PC-9 (cell line): ENCODE results near the gene LAMB2. TPM values are rescaled to one million over a fixed set of nuclear protein-coding genes. Genes with fewer than 3 reads are reported as not detected.

Experiments
- BruUV-seq: library from RNA; stranded (reverse); fragments of 400-500 nt; replicated peaks from 2 replicates; lab custom pipeline; 2021; lab: Mats Ljungman, UMichigan
- CTCF ChIA-PET: fragments of 300-600 bp; sonication (Branson Sonifier 250); formaldehyde crosslinking; loops from one replicate; lab custom pipeline; 2022; ENCODE audit warnings: antibody characterized with exemption; lab: Charles Lee
- POLR2A ChIA-PET: fragments of 300-600 bp; sonication (Branson Sonifier 250); formaldehyde crosslinking; loops from one replicate; lab custom pipeline; 2022; ENCODE audit warnings: antibody characterized with exemption; ENCODE audit not compliant: unreplicated experiment; lab: Charles Lee
- DNase-seq, 2 experiments: peaks; one replicate each; pipeline versions ENCODE4 v3.0.0 to v3.0.0-alpha.2; 2015 to 2022; ENCODE audit warnings: mixed read lengths in 1 of 2
- H2AFZ ChIP-seq: fragments of 200-600 bp; sonication (generic); 2 replicates; pipeline ENCODE4 v1.8.1; 2017; ENCODE audit warnings: antibody characterized with exemption
- H3F3A ChIP-seq: fragments of 200-600 bp; sonication (generic); 2 replicates; pipeline ENCODE4 v1.8.1; 2017; ENCODE audit warnings: antibody characterized with exemption, mild to moderate bottlenecking, low read depth; ENCODE audit not compliant: insufficient read depth
- H3K27ac ChIP-seq: fragments of 200-600 bp; sonication (generic); 2 replicates; pipeline ENCODE4 v1.6.1; 2016; ENCODE audit warnings: mixed run types
- H3K27me3 ChIP-seq: fragments of 200-600 bp; sonication (generic); 2 replicates; pipeline ENCODE4 v1.6.1; 2016; ENCODE audit warnings: low read depth, mixed run types; ENCODE audit not compliant: insufficient read depth
- H3K36me3 ChIP-seq: fragments of 200-600 bp; sonication (generic); 2 replicates; pipeline ENCODE4 v1.6.1; 2016; ENCODE audit warnings: low read depth, mixed run types
- H3K4me1 ChIP-seq: fragments of 200-600 bp; sonication (generic); replicated peaks from 2 replicates; pipeline ENCODE4 v1.6.1; 2016; ENCODE audit warnings: mixed run types; ENCODE audit not compliant: insufficient read depth
- H3K4me2 ChIP-seq: fragments of 200-600 bp; sonication (generic); 2 replicates; pipeline ENCODE4 v1.6.1; 2017; ENCODE audit warnings: mixed run types
- H3K4me3 ChIP-seq: fragments of 200-600 bp; sonication (generic); 2 replicates; pipeline ENCODE4 v1.6.1; 2016; ENCODE audit warnings: mixed run types
- H3K79me2 ChIP-seq: fragments of 200-600 bp; sonication (generic); 2 replicates; pipeline ENCODE4 v1.6.1; 2017; ENCODE audit warnings: low read depth, mixed run types
- H3K9me2 ChIP-seq: fragments of 200-600 bp; sonication (generic); 2 replicates; pipeline ENCODE4 v1.8.1; 2017; ENCODE audit warnings: mild to moderate bottlenecking; ENCODE audit not compliant: insufficient read depth
- H3K9me3 ChIP-seq: fragments of 200-600 bp; sonication (generic); 2 replicates; pipeline ENCODE4 v1.8.1; 2016; ENCODE audit warnings: low read depth; ENCODE audit not compliant: insufficient read depth
- H4K20me1 ChIP-seq: fragments of 200-600 bp; sonication (generic); 2 replicates; pipeline ENCODE4 v1.8.1; 2017; ENCODE audit not compliant: insufficient read depth
- EZH2 ChIP-seq: fragments of 200-600 bp; sonication (generic); IDR thresholded peaks from 2 replicates; pipeline ENCODE4 v1.8.0; 2017; ENCODE audit warnings: antibody characterized with exemption, low read depth
- intact Hi-C: fragments of 100-400 bp; cut with micrococcal nuclease; formaldehyde crosslinking; loops from one replicate; pipeline ENCODE4 v1.10.0; 2022; ENCODE audit not compliant: unreplicated experiment
- total RNA-seq: library from RNA; stranded (reverse); gene quantifications from 2 replicates; pipeline ENCODE4 v1.2.3, GENCODE V29; 2021
- TF ChIP-seq, protein P1 (sequence below): fragments of 200-600 bp; sonication (generic); conservative IDR thresholded peaks from 2 replicates; pipeline ENCODE4 v1.6.1; 2017; ENCODE audit warnings: mixed run types, antibody characterized with exemption, mild to moderate bottlenecking, moderate library complexity

LAMB2 gene
- total RNA-seq, 1 experiment from 2014 or later, result 230 TPM

DNA sequence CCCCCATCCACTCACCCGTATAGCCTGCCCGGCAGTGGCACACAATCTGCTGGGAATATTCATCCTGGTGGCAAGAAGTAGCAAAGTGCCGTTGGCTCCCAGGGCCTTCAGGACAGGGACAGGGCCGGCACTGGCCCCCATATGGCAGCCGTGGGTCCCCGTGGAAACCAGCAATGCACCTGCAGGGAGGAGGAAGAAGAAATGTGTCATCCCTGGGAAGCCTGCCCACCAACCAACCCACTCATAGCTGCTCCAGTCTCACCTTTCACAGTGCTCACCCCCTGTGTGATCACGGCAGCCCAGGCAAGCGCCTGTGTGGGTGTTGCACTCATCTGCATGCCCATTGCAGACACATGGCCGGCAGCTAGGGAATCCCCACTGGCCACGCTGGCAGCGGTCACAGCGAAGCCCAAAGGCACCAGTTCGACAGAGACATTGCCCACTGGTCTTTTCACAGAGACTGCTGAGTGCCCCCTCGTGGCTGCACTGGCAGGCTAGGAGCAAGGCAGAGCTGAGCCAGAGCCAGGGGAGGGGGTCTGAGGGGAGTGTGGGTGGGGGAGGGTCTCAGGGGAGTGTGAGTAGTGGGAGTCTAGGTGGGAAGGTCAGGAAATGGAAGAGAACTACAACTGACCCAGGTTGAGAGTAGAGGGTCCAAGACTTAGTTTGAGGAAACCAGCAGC lies 7.7 kb downstream of the LAMB2 start:
- Histone ChIP-seq H3K9me2 (no peaks in the 10 kb centered on the region), H3K4me1 (no peaks in the 10 kb centered on the region), H3K79me2 (peaks cover 3% of the 10 kb centered on the region), H3K4me3 (no peak overlapping the region), H3K4me2 (no peak overlapping the region), H3K27ac (no peak overlapping the region), H4K20me1 (no peaks in the 10 kb centered on the region), H3K27me3 (no peaks in the 10 kb centered on the region), H3F3A (peaks cover 24% of the 10 kb centered on the region), H3K9me3 (no peaks in the 10 kb centered on the region), H3K36me3 (no peaks in the 10 kb centered on the region), H2AFZ (no peak overlapping the region)
- intact Hi-C loops, result no loop called here
- DNase-seq, result no peak
- TF ChIP-seq, protein P1, sequence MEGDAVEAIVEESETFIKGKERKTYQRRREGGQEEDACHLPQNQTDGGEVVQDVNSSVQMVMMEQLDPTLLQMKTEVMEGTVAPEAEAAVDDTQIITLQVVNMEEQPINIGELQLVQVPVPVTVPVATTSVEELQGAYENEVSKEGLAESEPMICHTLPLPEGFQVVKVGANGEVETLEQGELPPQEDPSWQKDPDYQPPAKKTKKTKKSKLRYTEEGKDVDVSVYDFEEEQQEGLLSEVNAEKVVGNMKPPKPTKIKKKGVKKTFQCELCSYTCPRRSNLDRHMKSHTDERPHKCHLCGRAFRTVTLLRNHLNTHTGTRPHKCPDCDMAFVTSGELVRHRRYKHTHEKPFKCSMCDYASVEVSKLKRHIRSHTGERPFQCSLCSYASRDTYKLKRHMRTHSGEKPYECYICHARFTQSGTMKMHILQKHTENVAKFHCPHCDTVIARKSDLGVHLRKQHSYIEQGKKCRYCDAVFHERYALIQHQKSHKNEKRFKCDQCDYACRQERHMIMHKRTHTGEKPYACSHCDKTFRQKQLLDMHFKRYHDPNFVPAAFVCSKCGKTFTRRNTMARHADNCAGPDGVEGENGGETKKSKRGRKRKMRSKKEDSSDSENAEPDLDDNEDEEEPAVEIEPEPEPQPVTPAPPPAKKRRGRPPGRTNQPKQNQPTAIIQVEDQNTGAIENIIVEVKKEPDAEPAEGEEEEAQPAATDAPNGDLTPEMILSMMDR, result no peak
- no peak for TF ChIP-seq EZH2
- no TSS peak for BruUV-seq
- POLR2A ChIA-PET, result no interaction called here
- CTCF ChIA-PET, result interaction anchor here (0.6 kb wide), 1 partner anchor 269 kb away, joined by 8 read pairs; no protein-coding TSS in a partner anchor

DNA sequence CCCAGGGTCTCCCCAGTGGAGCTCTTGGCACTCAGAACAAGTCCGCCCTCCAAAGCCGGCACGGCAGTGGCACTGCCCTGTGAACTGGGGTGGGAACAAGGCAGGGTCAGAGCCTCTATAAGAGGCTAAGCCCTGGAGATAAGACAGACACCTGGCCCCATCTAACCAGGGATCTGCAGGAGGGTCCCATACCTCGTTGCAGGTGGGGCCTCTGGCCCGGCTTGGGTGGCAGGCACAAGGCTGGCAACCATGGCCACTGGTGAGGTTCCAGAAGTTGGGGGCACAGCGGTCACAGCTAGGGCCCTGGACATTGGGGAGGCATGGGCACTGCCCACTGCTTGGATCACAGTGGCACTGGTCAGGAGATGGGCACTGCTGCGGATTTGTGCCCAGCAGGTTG lies 8.6 kb downstream of the LAMB2 start:
- ChIA-PET POLR2A (no interaction called here), CTCF (no interaction called here)
- Histone ChIP-seq H3K27me3 (no peaks in the 10 kb centered on the region), H3K4me1 (peaks cover 3% of the 10 kb centered on the region), H4K20me1 (no peaks in the 10 kb centered on the region), H3K9me2 (no peaks in the 10 kb centered on the region), H2AFZ (no peak overlapping the region), H3K9me3 (no peaks in the 10 kb centered on the region), H3K4me3 (no peak overlapping the region), H3K4me2 (no peak overlapping the region), H3K27ac (no peak overlapping the region), H3K36me3 (no peaks in the 10 kb centered on the region), H3F3A (peaks cover 29% of the 10 kb centered on the region), H3K79me2 (peaks cover 12% of the 10 kb centered on the region)
- intact Hi-C loops, result no loop called here
- DNase-seq, result no peak
- no TSS peak for BruUV-seq
- TF ChIP-seq EZH2, result no peak
- TF ChIP-seq, protein P1, result no peak

DNA sequence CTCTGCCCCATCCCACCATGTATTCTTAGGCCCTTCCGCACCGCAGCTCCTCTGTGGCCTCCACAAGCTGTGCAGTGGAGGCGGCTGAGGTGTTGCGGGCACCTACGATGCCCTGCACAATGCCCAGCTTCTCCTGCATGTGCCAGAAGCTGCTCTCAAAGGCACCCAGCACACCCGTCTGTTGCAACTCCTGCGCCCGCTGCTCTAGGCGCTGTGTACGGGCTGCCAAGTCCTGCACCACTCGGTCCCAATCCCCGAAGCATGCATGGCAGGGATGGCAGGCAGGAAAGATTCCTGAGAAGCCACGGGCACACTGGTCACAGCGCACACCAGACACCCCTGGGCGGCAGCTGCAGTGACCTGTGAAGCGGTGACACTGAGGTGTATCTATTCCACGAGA lies 9.2 kb downstream of the LAMB2 start:
- H3K4me3 ChIP-seq, result no peak overlapping the region
- no peak overlapping the region for H3K4me2 ChIP-seq
- no peaks in the 10 kb centered on the region for H3K9me3 ChIP-seq
- no peak for TF ChIP-seq EZH2
- TF ChIP-seq, protein P1, result no peak
- H3K79me2 ChIP-seq, result peaks cover 17% of the 10 kb centered on the region
- no TSS peak for BruUV-seq
- H3F3A ChIP-seq, result peaks cover 29% of the 10 kb centered on the region
- intact Hi-C loops, result no loop called here
- H3K27ac ChIP-seq, result no peak overlapping the region
- H3K36me3 ChIP-seq, result no peaks in the 10 kb centered on the region
- peaks cover 9% of the 10 kb centered on the region for H3K4me1 ChIP-seq
- ChIA-PET CTCF (no interaction called here), POLR2A (no interaction called here)
- H4K20me1 ChIP-seq, result no peaks in the 10 kb centered on the region
- no peaks in the 10 kb centered on the region for H3K27me3 ChIP-seq
- no peak for DNase-seq
- H3K9me2 ChIP-seq, result no peaks in the 10 kb centered on the region
- no peak overlapping the region for H2AFZ ChIP-seq
